Mammary epithelial cell (primary cell): Measurements from ENCODE around the gene SLC7A7.
"Not testable (repeated sequence)": the region's sequence is repeated elsewhere in the genome, so short reads cannot be mapped to it uniquely, and the experiment has no call there.

Source experiments
- CTCF ChIP-seq, 2 donors: IDR thresholded peaks in 1 of 2; conservative IDR thresholded peaks in 1 of 2; 2 replicates each; pipeline ENCODE4 v1.5.1; 2011 to 2012; ENCODE audit warnings: inconsistent platforms in 2 of 2, low read length in 2 of 2, mild to moderate bottlenecking in 2 of 2, control low read depth in 1 of 2, low read depth in 1 of 2; ENCODE audit not compliant: insufficient read depth in 1 of 2; ENCODE audit errors: extremely low read depth in 1 of 2
- EZH2 ChIP-seq: IDR thresholded peaks from 2 replicates; pipeline ENCODE4 v1.6.1; 2012; ENCODE audit warnings: low read length, inconsistent platforms, borderline replicate concordance

GRCh38 chr14:22805235-22805634 is 10.0 kb downstream of the SLC7A7 start:
- not testable (repeated sequence) for TF ChIP-seq CTCF (conservative IDR thresholded peaks at IDR 0.05 in 1 of 2, IDR thresholded peaks at IDR 0.05 in 1 of 2; ENCODE audit: extremely low read depth in 1 of 2, insufficient read depth in 1 of 2, low read depth in 1 of 2, low read length in 2 of 2); EZH2
